NCI-H187 (cell line): ENCODE data around the gene PYM1.
"Not testable (repeated sequence)": the region's sequence is repeated elsewhere in the genome, so short reads cannot be mapped to it uniquely, and the experiment has no call there.

Experiments used
- DNase-seq, 2 experiments: peaks; one replicate each; lab custom pipeline; 2025; lab: John Stamatoyannopoulos, UW

PYM1 gene

DNA sequence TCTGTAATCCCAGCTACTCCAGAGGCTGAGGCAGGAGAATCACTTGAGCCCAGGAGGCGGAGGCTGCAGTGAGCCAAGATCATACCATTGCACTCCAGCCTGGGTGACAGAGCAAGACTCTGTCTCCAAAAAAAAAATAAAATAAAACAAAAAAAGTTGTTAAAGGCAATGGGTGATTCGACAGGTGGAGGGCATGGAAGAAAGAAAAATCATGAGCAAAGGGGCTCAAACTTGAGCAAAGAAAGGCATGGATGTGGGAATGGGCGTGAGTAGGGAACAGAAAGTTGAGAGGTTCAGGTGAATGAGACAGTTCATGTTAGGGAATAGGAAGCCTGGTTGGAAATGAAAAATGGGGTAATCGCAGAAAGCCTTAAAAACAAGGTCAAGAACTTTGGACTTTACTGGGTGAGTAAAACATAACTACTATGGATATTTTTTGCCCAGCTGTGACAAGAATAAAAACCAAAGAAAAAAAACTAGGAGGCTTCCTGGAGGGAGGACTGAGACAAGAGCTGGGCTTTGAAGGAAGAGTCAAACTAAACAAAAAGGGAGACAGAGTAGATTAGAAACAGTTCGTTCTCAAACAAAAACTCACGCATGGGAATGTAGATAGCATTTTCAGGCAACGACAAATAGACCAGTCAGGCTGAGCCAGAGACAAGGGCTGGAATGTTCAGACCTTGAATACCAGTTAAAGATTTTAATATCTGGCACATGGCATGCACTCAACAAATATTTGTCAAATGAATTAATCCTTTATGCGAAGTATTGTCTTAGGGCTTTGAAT lies 18.8 kb downstream of the PYM1 start:
- no peak for DNase-seq

GRCh38 chr12:55906056-55906455 lies 21.6 kb downstream of the PYM1 start:
- DNase-seq: no peak

DNA sequence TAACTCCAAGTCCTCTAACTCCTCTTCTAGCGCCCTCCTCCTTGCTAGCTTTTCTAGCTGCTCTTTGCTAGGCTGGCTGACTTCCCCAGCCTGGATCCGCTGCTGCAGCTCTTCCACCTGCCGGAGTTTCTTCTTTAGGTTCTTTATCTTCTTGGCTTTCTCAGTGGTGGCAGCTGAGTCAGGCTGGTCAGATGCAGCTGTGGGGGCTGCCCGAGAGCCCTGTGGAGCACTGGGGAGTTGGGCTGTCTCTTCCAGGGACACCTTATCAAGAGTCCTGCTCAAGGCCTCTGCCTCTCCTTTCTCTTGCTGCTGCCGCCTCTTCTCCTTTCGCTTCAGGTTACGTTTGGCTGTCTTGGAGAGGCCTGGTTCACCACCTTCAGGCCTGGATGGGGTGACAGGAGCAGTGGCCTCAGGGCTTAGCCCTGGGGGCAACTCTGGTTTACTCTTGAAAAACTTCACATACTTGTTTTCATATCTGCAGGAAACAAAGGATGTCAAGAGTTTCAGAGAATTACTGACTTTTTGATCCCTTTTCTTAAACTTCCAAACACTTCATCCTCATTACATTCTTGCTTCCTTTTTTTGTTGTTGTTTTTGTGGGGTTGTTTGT lies 25.7 kb downstream of the PYM1 start:
- no peak for DNase-seq

DNA sequence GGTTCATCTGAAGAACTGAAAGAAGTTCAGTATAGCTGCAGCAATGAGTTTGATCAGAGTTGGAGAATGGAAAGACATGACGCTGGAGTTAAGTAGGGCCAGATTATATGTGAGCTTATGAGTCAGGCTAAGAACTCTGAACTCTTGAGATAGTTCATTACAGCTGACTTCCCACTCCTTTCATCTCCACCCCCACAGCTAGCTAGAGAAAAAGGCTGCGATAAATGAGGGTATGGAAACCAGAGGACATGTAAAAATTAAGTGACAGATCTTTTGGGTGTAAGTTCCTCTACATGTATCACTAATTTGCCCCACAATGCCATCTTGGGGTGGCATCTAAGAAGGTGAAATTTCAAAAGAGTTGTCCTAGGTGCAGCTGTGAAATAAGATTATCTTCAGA lies 28.6 kb downstream of the PYM1 start:
- DNase-seq: no peak

GRCh38 chr12:55893723-55894122 lies 34.0 kb downstream of the PYM1 start:
- no peak for DNase-seq

DNA sequence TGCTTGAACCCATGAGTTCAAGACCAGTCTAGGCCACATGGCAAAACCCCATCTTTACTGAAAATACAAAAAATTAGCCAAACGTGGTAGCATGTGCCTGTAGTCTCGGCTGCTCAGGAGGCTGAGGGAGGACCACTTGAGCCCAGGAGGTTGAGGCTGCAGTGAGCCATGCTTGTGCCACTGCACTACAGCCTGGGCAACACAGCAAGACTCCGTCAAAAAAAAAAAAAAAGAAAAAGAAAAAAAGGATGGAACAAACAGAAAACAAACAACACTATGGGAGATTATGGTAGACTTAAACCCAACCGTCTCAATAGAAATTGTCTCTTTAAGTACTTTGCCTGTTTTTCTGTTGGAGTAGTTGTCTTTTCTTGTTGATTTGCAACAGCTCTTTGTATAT lies 36.4 kb downstream of the PYM1 start:
- DNase-seq: no peak

DNA sequence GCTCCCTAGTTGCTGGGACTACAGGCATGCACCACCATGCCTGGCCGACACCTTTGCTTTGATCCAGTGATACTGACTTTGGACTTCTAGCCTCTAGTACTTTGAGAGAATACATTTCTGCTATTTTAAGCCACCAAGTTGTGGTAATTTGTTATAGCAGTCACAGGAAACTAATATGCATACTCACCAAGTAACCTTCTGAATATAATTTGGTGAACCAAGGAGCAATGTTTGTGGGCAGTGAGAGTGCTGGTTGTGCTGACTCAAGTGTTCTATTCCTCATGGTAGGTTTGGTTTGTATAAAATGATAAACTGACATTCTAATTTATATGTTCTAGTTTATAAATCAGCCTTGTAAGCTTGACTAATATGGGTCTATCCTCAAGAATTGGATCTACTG lies 42.6 kb downstream of the PYM1 start:
- no peak for DNase-seq

- DNase-seq: no peak
Observed at GRCh38 chr12:55877824-55878223, 49.9 kb downstream of the PYM1 start.

DNA sequence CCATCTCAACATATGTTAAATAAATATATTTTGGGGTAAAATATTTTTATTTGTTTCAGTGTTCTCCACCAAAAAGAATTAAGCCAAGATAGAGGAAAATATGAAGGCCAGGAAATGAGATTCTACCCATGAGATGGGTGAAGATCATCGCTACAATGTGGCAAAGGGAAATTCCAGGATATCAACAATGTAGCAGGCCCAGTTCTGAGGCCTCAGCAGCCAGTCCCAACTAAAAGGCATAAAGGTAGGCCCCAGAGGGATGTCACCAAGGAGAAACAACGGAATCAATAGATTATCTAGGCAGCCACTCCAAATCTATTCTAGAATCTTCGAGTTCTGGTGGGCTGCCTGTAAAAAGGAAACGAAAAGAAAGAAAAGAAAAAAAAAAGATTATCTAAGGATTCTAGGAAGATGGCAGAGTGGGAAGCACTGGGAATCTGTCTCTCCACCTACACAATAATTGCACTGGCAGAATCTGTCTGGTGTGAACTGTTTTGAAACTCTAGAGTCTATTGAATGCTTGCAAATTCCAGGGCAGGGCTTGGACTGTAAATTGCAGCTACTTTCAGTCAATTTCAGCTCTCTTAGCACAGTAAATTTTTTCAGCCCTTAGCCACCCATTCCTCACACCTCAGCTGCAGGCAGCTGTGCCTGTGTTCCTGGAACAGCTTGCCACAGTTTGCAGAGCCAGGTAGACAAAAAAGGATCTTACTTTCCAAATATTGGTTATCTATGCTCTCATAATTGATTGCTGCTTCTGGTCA lies 51.8 kb downstream of the PYM1 start:
- DNase-seq: no peak

GRCh38 chr12:55874443-55874842 lies 53.3 kb downstream of the PYM1 start:
- DNase-seq: no peak

DNA sequence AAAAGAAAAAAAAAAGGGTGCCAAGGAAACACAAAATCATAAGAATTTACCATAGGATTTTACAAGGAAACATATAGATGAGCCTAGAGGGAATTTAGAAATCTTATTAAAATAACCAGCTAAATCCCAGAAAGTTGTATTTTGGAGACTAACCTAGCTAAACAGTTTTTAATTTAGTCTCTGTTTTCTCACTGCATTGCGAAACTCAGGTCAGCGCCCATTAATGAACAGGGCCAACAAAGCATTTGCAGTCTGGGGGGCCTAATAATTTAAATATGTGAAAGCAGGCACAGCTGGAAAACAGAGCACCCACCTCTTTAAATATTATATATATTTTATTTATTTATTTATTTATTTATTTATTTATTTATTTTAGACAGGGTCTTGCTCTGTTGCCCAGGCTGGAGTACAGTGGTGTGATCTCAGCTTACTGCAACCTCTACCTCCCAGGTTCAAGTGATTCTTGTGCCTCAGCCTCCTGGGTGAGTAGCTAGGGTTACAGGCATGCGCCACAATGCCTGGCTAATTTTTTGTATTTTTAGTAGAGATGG lies 61.2 kb downstream of the PYM1 start:
- DNase-seq: not testable (repeated sequence)

- DNase-seq: no peak
Observed at GRCh38 chr12:55865327-55865726, 62.4 kb downstream of the PYM1 start.

- not testable (repeated sequence) for DNase-seq
Observed at GRCh38 chr12:55862931-55863330, 64.8 kb downstream of the PYM1 start.

DNA sequence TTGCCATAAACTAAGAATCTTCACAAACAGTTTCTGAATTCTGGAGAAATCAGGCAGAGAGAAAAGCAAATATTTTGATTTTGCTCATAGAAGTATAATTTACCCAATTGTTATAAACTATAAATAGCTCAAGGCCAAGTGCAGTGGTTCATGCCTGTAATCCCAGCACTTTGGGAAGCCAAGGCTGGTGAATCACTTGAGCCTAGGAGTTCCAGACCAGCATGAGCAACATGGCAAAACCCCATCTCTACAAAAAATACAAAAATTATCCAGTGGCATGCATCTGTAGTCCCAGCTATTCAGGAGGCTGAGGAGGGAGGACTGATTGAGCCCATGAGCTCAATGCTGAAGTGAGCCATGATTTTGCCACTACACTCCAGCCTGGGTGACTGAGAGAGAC lies 65.4 kb downstream of the PYM1 start:
- no peak for DNase-seq

DNA sequence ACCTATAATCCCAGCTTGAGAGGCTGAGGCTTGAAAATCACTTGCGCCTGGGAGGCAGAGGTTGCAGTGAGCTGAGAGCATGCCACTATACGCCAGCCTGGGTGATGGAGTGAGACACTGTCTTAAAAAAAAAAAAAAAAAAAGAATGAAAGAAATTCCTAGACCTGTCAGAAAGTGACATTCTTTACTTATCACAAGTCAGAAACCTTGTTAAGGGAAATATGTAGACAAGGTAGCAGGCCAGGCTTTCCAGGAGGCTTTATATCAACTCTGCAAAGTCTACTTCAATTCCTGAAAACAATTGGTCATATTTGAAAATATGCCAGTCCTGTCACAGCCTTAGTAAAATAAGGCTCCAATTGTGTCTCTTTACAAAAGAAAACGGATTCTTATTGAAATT lies 65.8 kb downstream of the PYM1 start:
- no peak for DNase-seq

DNA sequence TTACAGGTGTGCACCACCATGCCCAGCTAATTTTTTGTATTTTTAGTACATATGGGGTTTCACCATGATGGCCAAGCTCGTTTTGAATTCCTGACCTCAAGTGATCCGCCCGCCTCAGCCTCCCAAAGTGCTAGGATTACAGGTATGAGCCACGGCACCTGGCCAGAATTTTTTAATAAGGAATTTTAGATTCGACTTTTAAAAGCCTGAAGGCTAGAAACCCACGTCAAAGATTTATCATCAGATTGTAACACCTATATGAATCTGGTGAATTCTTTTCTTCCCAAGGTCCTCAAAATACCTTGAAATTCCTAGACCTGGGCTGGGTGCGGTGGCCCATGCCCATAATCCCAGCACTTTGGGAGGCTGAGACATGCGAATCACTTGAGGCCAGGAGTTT lies 66.3 kb downstream of the PYM1 start:
- no peak for DNase-seq

DNA sequence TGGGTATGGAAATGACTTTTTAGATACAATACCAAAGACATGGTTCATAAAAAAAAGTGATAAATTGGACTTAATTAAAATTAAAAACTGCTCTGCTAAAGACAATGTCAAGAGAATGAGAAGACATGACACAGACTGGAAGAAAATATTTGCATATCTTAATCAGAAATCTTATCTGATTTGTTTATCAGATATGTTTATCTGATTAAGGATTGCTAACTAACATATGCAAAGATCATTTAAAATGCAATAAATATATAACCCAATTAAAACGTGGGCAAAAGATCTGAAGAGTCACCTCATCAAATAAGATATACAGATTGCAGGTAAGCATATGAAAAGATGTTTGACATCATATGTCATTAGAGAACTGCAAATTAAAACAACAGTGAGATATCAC lies 75.0 kb downstream of the PYM1 start:
- DNase-seq: no peak
